ENCODE data around the gene VCL.

VCL gene

GRCh38 chr10:74111799-74112198 lies 113.9 kb downstream of the VCL start:
- Histone ChIP-seq H3K9ac (ENCODE audit: low read length) (no peak overlapping the region), H3K27ac (ENCODE audit: low read depth, low read length) (no peak overlapping the region), H3K27me3 (ENCODE audit: control insufficient read depth, insufficient read depth, low read length) (no peaks in the 10 kb centered on the region), H3K4me3 (ENCODE audit: low read depth, low read length) (no peak overlapping the region), H3K36me3 (ENCODE audit: control insufficient read depth, insufficient read depth, low read length) (peaks cover 97% of the 10 kb centered on the region), H3K9me3 (ENCODE audit: control insufficient read depth, insufficient read depth, low read depth, low read length) (no peaks in the 10 kb centered on the region), H3K4me1 (ENCODE audit: control insufficient read depth, insufficient read depth, low read length) (no peaks in the 10 kb centered on the region)

DNA sequence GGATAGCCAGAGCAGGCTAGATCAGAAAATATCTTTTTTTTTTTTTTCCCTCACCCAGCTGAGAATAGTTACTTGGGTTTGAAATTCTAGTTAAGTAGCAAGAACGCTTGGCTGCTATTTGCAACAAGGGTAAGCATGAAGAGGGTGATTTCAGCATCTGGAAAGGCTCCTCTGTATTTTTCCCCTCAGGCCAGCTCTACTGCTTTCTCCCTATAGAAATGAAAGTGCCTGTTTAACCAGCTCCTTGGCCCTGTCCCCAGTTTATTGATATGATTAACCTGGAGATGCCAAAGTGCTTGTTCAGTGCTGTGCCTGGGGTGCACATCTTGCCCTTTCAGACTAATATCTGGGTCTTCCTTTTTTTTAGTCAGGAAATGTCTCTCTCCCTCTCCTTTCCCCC lies 115.6 kb downstream of the VCL start:
- Histone ChIP-seq H3K4me3 (ENCODE audit: low read depth, low read length) (no peak overlapping the region), H3K27ac (ENCODE audit: low read depth, low read length) (no peak overlapping the region), H3K36me3 (ENCODE audit: control insufficient read depth, insufficient read depth, low read length) (peaks cover 98% of the 10 kb centered on the region), H3K4me1 (ENCODE audit: control insufficient read depth, insufficient read depth, low read length) (no peaks in the 10 kb centered on the region), H3K9ac (ENCODE audit: low read length) (no peak overlapping the region), H3K27me3 (ENCODE audit: control insufficient read depth, insufficient read depth, low read length) (no peaks in the 10 kb centered on the region), H3K9me3 (ENCODE audit: control insufficient read depth, insufficient read depth, low read depth, low read length) (no peaks in the 10 kb centered on the region)

GRCh38 chr10:74114041-74114448 lies 116.1 kb downstream of the VCL start:
- Histone ChIP-seq H3K9me3 (ENCODE audit: control insufficient read depth, insufficient read depth, low read depth, low read length) (no peaks in the 10 kb centered on the region), H3K27me3 (ENCODE audit: control insufficient read depth, insufficient read depth, low read length) (no peaks in the 10 kb centered on the region), H3K36me3 (ENCODE audit: control insufficient read depth, insufficient read depth, low read length) (peaks cover 98% of the 10 kb centered on the region), H3K4me1 (ENCODE audit: control insufficient read depth, insufficient read depth, low read length) (no peaks in the 10 kb centered on the region), H3K4me3 (ENCODE audit: low read depth, low read length) (no peak overlapping the region), H3K27ac (ENCODE audit: low read depth, low read length) (no peak overlapping the region), H3K9ac (ENCODE audit: low read length) (no peak overlapping the region)

DNA sequence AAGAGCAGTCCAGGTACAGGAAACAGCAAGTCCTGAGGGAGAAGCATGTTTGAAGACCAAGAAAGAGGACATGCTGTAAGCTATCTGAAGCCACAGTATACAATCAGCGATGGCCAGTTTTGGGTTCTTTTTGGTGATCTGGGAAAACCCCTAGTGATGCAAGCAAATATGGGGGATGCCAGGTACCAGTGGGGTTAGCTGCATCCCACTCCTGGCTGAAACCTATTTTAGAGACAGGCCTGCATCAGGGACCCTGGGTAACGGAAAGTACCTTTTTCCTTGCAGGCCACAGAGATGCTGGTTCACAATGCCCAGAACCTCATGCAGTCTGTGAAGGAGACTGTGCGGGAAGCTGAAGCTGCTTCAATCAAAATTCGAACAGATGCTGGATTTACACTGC lies 119.8 kb downstream of the VCL start:
- H3K9me3 ChIP-seq (ENCODE audit: control insufficient read depth, insufficient read depth, low read depth, low read length), result no peaks in the 10 kb centered on the region
- no peaks in the 10 kb centered on the region for H3K27me3 ChIP-seq (ENCODE audit: control insufficient read depth, insufficient read depth, low read length)
- H3K4me1 ChIP-seq (ENCODE audit: control insufficient read depth, insufficient read depth, low read length), result no peaks in the 10 kb centered on the region
- H3K27ac ChIP-seq (ENCODE audit: low read depth, low read length), result no peak overlapping the region
- no peak overlapping the region for H3K9ac ChIP-seq (ENCODE audit: low read length)
- H3K36me3 ChIP-seq (ENCODE audit: control insufficient read depth, insufficient read depth, low read length), result peaks cover 97% of the 10 kb centered on the region
- H3K4me3 ChIP-seq (ENCODE audit: low read depth, low read length), result no peak overlapping the region

DNA sequence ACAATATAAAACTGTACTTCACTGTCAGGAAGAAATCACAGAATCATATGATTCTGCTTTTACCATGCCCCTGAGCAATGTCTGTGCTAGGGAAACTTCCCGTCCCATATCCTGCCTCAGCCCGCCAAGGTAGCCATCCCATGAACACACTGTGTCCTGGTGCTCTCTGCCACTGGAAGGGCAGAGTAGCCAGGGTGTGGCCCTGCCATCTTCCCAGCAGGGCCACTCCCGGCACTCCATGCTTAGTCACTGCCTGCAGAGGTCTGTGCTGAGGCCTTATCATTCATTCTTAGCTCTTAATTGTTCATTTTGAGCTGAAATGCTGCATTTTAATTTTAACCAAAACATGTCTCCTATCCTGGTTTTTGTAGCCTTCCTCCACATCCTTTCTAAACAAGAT lies 120.9 kb downstream of the VCL start:
- Histone ChIP-seq H3K9me3 (ENCODE audit: control insufficient read depth, insufficient read depth, low read depth, low read length) (no peaks in the 10 kb centered on the region), H3K27ac (ENCODE audit: low read depth, low read length) (no peak overlapping the region), H3K4me3 (ENCODE audit: low read depth, low read length) (no peak overlapping the region), H3K4me1 (ENCODE audit: control insufficient read depth, insufficient read depth, low read length) (no peaks in the 10 kb centered on the region), H3K9ac (ENCODE audit: low read length) (no peak overlapping the region), H3K36me3 (ENCODE audit: control insufficient read depth, insufficient read depth, low read length) (peaks cover 97% of the 10 kb centered on the region), H3K27me3 (ENCODE audit: control insufficient read depth, insufficient read depth, low read length) (no peaks in the 10 kb centered on the region)

GRCh38 chr10:74120911-74121310 lies 123.0 kb downstream of the VCL start:
- Histone ChIP-seq H3K27ac (ENCODE audit: low read depth, low read length) (no peak overlapping the region), H3K4me3 (ENCODE audit: low read depth, low read length) (no peak overlapping the region), H3K9ac (ENCODE audit: low read length) (no peak overlapping the region), H3K4me1 (ENCODE audit: control insufficient read depth, insufficient read depth, low read length) (no peaks in the 10 kb centered on the region), H3K36me3 (ENCODE audit: control insufficient read depth, insufficient read depth, low read length) (peaks cover 97% of the 10 kb centered on the region), H3K27me3 (ENCODE audit: control insufficient read depth, insufficient read depth, low read length) (no peaks in the 10 kb centered on the region), H3K9me3 (ENCODE audit: control insufficient read depth, insufficient read depth, low read depth, low read length) (no peaks in the 10 kb centered on the region)

- no peaks in the 10 kb centered on the region for H3K4me1 ChIP-seq (ENCODE audit: control insufficient read depth, insufficient read depth, low read length)
- peaks cover 97% of the 10 kb centered on the region for H3K36me3 ChIP-seq (ENCODE audit: control insufficient read depth, insufficient read depth, low read length)
- no peak overlapping the region for H3K9ac ChIP-seq (ENCODE audit: low read length)
- no peak overlapping the region for H3K27ac ChIP-seq (ENCODE audit: low read depth, low read length)
- no peaks in the 10 kb centered on the region for H3K27me3 ChIP-seq (ENCODE audit: control insufficient read depth, insufficient read depth, low read length)
- H3K9me3 ChIP-seq (ENCODE audit: control insufficient read depth, insufficient read depth, low read depth, low read length), result no peaks in the 10 kb centered on the region
- H3K4me3 ChIP-seq (ENCODE audit: low read depth, low read length), result no peak overlapping the region
These were observed 123.5 kb downstream of the VCL start for GRCh38 chr10:74121368-74121767.

DNA sequence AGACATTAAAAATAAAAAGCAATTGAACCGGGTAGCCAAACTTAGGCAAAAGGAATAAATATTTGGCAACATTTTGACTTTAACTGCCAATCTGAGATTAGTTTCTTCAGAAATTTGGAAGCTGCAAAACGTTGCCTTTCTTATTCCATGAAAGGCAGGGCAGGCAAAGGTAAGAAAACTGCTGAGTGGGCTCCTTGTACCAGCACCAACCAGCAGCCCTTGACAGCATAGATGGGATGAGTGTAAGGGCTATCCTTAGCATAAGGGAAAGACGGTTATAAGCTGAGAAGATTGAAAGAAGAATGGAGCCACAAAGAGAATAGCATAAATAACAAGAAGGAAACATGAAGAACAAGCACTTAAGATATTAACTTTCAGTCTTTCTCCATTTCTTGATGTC lies 124.1 kb downstream of the VCL start:
- no peak overlapping the region for H3K4me3 ChIP-seq (ENCODE audit: low read depth, low read length)
- peaks cover 94% of the 10 kb centered on the region for H3K36me3 ChIP-seq (ENCODE audit: control insufficient read depth, insufficient read depth, low read length)
- no peak overlapping the region for H3K27ac ChIP-seq (ENCODE audit: low read depth, low read length)

DNA sequence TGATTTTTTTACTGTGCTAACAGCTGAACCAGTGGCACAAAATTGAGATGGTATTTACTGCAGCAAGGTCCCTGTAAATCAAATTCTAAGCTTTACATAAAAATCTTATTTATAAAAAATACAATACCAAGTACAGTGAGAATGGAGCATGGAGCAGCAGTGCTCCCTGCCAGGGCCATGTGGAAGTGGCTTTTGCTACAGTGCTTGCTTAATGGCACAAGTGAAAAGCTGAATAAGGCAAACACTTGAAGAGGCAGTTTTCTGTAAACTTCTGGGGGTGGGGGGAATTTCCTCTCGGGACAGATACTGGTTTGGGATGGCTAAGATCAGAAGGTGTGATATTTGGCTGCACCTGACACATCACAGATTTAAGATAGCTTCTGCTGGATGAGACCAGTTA lies 125.2 kb downstream of the VCL start:
- no peaks in the 10 kb centered on the region for H3K9me3 ChIP-seq (ENCODE audit: control insufficient read depth, insufficient read depth, low read depth, low read length)
- no peaks in the 10 kb centered on the region for H3K27me3 ChIP-seq (ENCODE audit: control insufficient read depth, insufficient read depth, low read length)
- no peak overlapping the region for H3K4me3 ChIP-seq (ENCODE audit: low read depth, low read length)
- no peaks in the 10 kb centered on the region for H3K4me1 ChIP-seq (ENCODE audit: control insufficient read depth, insufficient read depth, low read length)
- H3K9ac ChIP-seq (ENCODE audit: low read length), result no peak overlapping the region
- H3K27ac ChIP-seq (ENCODE audit: low read depth, low read length), result no peak overlapping the region
- peaks cover 86% of the 10 kb centered on the region for H3K36me3 ChIP-seq (ENCODE audit: control insufficient read depth, insufficient read depth, low read length)

More for the DNA sequence above, 124.1 kb downstream of the VCL start:
- Histone ChIP-seq H3K27me3 (ENCODE audit: control insufficient read depth, insufficient read depth, low read length) (no peaks in the 10 kb centered on the region), H3K9me3 (ENCODE audit: control insufficient read depth, insufficient read depth, low read depth, low read length) (no peaks in the 10 kb centered on the region), H3K9ac (ENCODE audit: low read length) (no peak overlapping the region), H3K4me1 (ENCODE audit: control insufficient read depth, insufficient read depth, low read length) (no peaks in the 10 kb centered on the region)

GRCh38 chr10:74133923-74134820 lies 136.3 kb downstream of the VCL start:
- Histone ChIP-seq H3K9me3 (ENCODE audit: control insufficient read depth, insufficient read depth, low read depth, low read length) (no peaks in the 10 kb centered on the region), H3K36me3 (ENCODE audit: control insufficient read depth, insufficient read depth, low read length) (peaks cover 73% of the 10 kb centered on the region), H3K9ac (ENCODE audit: low read length) (no peak overlapping the region), H3K27ac (ENCODE audit: low read depth, low read length) (no peak overlapping the region), H3K27me3 (ENCODE audit: control insufficient read depth, insufficient read depth, low read length) (no peaks in the 10 kb centered on the region), H3K4me1 (ENCODE audit: control insufficient read depth, insufficient read depth, low read length) (no peaks in the 10 kb centered on the region), H3K4me3 (ENCODE audit: low read depth, low read length) (no peak overlapping the region)

DNA sequence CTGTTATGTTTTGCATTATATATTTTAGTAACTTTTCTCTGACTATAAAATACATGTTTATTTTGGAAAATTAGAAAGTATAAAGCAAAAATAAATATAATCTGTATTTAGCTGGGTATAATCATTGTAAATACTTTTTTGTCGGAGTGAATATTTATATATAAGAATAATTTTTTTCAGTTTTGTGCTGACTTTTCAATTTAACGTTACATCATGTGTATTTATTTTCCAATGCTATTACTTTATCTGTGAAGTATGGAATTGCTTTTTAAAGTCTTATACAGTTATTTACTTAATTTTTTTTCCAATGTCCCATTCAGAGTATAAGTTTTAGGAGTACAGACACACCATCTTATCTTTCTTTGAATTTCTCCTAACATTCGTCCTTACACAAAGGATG lies 137.5 kb downstream of the VCL start:
- H3K27ac ChIP-seq (ENCODE audit: low read depth, low read length), result no peak overlapping the region

More for the DNA sequence above, 137.5 kb downstream of the VCL start:
- Histone ChIP-seq H3K27me3 (ENCODE audit: control insufficient read depth, insufficient read depth, low read length) (no peaks in the 10 kb centered on the region), H3K9ac (ENCODE audit: low read length) (no peak overlapping the region), H3K9me3 (ENCODE audit: control insufficient read depth, insufficient read depth, low read depth, low read length) (no peaks in the 10 kb centered on the region), H3K4me1 (ENCODE audit: control insufficient read depth, insufficient read depth, low read length) (no peaks in the 10 kb centered on the region), H3K4me3 (ENCODE audit: low read depth, low read length) (no peak overlapping the region), H3K36me3 (ENCODE audit: control insufficient read depth, insufficient read depth, low read length) (peaks cover 62% of the 10 kb centered on the region)

Measured in HUES6 (cell line).